Lung (tissue), 12 donors: Measurements from ENCODE around the gene ZBTB49. TPM values are rescaled to one million over a fixed set of nuclear protein-coding genes. Genes with fewer than 3 reads are reported as not detected.
"Not testable (repeated sequence)": the region's sequence is repeated elsewhere in the genome, so short reads cannot be mapped to it uniquely, and the experiment has no call there.

Source experiments
- ATAC-seq: fragments of 200-7000 bp; cut with Tn5 transposase; one replicate; pipeline ENCODE4 v1.9.1; 2020; ENCODE audit warnings: moderate number of reproducible peaks; ENCODE audit not compliant: insufficient read depth, low FRiP score
- DNase-seq, 3 donors: peaks; one replicate each; pipeline ENCODE4 v3.0.0-alpha.2; 2013 to 2017
- H3K27ac ChIP-seq, 2 donors: one replicate each; pipeline ENCODE4 v1.5.1; 2013; ENCODE audit warnings: mild to moderate bottlenecking in 2 of 2, moderate library complexity in 2 of 2, control low read depth in 1 of 2, inconsistent platforms in 1 of 2, low read depth in 1 of 2, low read length in 1 of 2
- H3K27me3 ChIP-seq, 3 donors: one replicate each; pipeline ENCODE4 v1.5.1; 2013; ENCODE audit warnings: low read length in 2 of 3; ENCODE audit not compliant: control insufficient read depth in 3 of 3, insufficient read depth in 3 of 3
- H3K36me3 ChIP-seq, 4 donors: one replicate each; pipeline ENCODE4 v1.5.1; 2013; ENCODE audit warnings: low read length in 4 of 4, mild to moderate bottlenecking in 1 of 4, moderate library complexity in 1 of 4; ENCODE audit not compliant: control insufficient read depth in 4 of 4, insufficient read depth in 4 of 4
- H3K4me1 ChIP-seq, 5 donors: one replicate each; pipeline ENCODE4 v1.5.1; 2013; ENCODE audit warnings: low read length in 5 of 5, mild to moderate bottlenecking in 2 of 5, moderate library complexity in 1 of 5; ENCODE audit not compliant: control insufficient read depth in 5 of 5, insufficient read depth in 5 of 5
- H3K4me3 ChIP-seq: one replicate; pipeline ENCODE4 v1.5.1; 2013; ENCODE audit warnings: mild to moderate bottlenecking, control low read depth, moderate library complexity
- H3K9ac ChIP-seq, 2 donors: one replicate each; pipeline ENCODE4 v1.5.1; 2013; ENCODE audit warnings: low read length in 2 of 2, control low read depth in 1 of 2; ENCODE audit not compliant: insufficient read depth in 1 of 2
- H3K9me3 ChIP-seq, 4 donors: one replicate each; pipeline ENCODE4 v1.5.1; 2013; ENCODE audit warnings: low read length in 3 of 4, mild to moderate bottlenecking in 1 of 4, moderate library complexity in 1 of 4; ENCODE audit not compliant: control insufficient read depth in 4 of 4, insufficient read depth in 3 of 4
- WGBS, 2 donors: extraction: QIAGEN DNeasy Blood & Tissue Kit; methylation state at CpG; one replicate each; pipeline ENCODE4 v1.1.7; 2013; 5-methylcytosine and 5-hydroxymethylcytosine counted together
- polyA plus RNA-seq, 2 donors: library from polyadenylated mRNA; stranded (reverse); fragments of 200-250 nt; gene quantifications; one replicate each; pipeline ENCODE4 v1.2.1, GENCODE V29; 2013
- total RNA-seq, 2 donors: library from RNA; depleted of rRNA in 1 of 2; stranded (reverse); fragments of >200 nt in 1 of 2; gene quantifications; one replicate each; pipeline ENCODE4 v1.2.1, GENCODE V29; 2014 to 2021
- TF ChIP-seq, protein P1 (sequence below): IDR thresholded peaks from 2 replicates; pipeline ENCODE4 v1.5.1; 2012; ENCODE audit warnings: mild to moderate bottlenecking; ENCODE audit errors: control extremely low read depth, extremely low read depth
- donor health status: control.
- donor health status: control.
- donor health status: Bipolar disorder and iron deficiency.
- donor health status: healthy.
- donor health status: DM: yes; HTN: yes; CAD: no.

The ZBTB49 gene
- total and polyA plus RNA-seq, 4 donors: 1.8 to 9.0 (median 4.1) TPM

DNA sequence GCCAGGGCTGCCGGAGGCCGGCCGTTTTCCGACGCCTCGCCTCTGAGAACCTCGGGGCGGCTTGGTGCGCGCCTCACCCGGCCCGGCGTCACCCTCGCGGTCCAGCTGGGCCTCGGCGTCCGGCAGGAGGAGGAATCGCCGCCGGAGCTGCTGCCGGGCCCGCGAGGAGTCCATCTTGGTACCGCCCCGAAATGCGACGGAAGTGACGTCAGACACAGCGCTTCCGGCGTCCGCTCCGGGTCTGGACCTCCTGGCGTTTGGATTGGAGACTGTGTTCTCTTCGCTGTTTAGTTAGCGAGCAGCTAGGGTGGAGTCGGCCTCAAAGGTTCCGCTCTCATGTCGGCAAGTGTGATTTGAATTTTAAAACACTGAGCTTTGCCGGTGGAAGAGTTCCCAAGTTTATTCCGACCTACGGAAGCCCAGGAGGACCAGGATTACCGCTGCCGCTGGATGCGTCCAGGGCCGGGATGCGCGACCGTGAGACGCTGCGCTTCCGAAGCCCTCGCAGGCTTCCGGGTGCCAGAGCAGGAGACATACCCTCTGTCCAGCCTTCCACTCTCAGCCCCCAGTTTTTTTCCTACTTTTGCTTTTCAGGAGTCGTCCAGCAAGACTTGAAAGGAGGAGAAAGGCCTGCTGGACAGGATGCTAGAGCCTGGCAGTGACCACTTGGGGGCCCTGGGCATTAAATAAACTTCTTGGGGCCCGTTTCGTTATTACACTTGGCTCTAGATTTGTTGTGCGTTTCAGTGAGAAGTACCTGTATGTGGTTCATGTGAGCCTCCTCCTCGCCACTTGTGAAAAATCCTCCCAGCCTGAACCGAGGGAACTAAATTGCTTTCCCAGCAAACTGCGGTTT is 41.8 kb upstream of the ZBTB49 start, which contains the start of gene TMEM128:
Gene TMEM128 (minus strand): TSS at position 195 of the 856 bp plus-strand sequence. CDS start 21 bp downstream, at position 174.
- Histone ChIP-seq H3K4me1 (peaks cover 4 to 15% (median 6%) of the 10 kb centered on the region in 5 donors), H3K36me3 (peaks cover 12 to 19% (median 15%) of the 10 kb centered on the region in 4 donors), H3K4me3 (peak within 1 kb of the TSS; percentile 93), H3K9me3 (no peaks in the 10 kb centered on the region), H3K9ac (peak within 1 kb of the TSS; percentile 85), H3K27me3 (no peaks in the 10 kb centered on the region), H3K27ac (peak within 1 kb of the TSS; percentile 97 to 99)
- 1% methylated on average over 62 of the region's 62 CpGs for WGBS, 2 donors
- TF ChIP-seq, protein P1, sequence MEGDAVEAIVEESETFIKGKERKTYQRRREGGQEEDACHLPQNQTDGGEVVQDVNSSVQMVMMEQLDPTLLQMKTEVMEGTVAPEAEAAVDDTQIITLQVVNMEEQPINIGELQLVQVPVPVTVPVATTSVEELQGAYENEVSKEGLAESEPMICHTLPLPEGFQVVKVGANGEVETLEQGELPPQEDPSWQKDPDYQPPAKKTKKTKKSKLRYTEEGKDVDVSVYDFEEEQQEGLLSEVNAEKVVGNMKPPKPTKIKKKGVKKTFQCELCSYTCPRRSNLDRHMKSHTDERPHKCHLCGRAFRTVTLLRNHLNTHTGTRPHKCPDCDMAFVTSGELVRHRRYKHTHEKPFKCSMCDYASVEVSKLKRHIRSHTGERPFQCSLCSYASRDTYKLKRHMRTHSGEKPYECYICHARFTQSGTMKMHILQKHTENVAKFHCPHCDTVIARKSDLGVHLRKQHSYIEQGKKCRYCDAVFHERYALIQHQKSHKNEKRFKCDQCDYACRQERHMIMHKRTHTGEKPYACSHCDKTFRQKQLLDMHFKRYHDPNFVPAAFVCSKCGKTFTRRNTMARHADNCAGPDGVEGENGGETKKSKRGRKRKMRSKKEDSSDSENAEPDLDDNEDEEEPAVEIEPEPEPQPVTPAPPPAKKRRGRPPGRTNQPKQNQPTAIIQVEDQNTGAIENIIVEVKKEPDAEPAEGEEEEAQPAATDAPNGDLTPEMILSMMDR: no peak
- DNase-seq (peak; percentile 95 to 98 (median 97)), ATAC-seq (peak; percentile 95)

- Histone ChIP-seq H3K9ac (peak overlapping the region; percentile 74 to 85), H3K27ac (peak overlapping the region; percentile 97 to 99), H3K36me3 (peaks cover 7 to 15% (median 12%) of the 10 kb centered on the region in 4 donors), H3K4me1 (peaks cover 4 to 15% (median 6%) of the 10 kb centered on the region in 5 donors), H3K9me3 (no peaks in the 10 kb centered on the region), H3K27me3 (no peaks in the 10 kb centered on the region), H3K4me3 (peak overlapping the region; percentile 93)
- WGBS, 2 donors: 25 to 33% methylated on average over 10 of the region's 10 CpGs
- no peak for DNase-seq
- ATAC-seq: no peak
- TF ChIP-seq, protein P1: no peak
These were observed 41.2 kb upstream of the ZBTB49 start for GRCh38 chr4:4248885-4249203.

DNA sequence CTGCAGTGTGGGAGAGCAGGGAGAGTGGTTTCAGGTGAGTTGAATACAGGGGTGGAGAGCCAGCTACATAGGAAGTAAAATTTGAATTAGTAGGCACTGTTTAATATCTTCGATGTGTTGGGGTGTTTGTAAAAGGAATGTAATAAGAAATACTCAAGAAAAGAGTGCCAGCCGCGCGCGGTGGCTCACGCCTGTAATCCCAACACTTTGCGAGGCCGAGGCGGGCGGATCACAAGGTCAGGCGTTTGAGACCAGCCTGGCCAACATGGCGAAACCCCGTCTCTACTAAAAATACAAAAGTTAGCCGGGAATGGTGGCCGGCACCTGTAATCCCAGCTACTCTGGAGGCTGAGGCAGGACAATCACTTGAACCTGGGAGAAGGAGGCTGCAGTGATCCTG is 40.7 kb upstream of the ZBTB49 start:
- H3K9ac ChIP-seq: not testable (repeated sequence)
- 94 to 97% methylated on average over 14 to 15 of the region's 15 CpGs for WGBS, 2 donors

DNA sequence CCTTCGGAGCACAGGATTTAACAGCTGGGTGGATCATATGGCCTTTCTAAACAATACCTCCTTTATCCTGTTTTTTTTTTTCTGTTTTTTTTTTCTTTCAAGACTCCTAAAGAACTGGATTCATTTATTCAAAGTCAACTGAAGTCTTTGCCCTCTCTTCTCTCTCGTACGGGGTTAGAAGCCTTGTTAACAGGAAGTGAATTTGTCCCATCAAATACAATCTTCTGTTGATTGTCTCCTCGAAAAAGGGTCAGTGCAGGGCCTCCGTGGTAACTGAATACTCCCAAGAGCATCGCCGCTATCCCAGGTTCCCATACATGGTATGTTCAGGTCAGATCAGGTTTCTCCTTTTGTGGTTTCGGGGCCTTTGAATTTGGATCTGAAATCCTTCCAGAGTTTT is 40.2 kb upstream of the ZBTB49 start:
- DNase-seq (no peak), ATAC-seq (no peak)
- peaks cover 0 to 10% (median 6%) of the 10 kb centered on the region in 4 donors for H3K36me3 ChIP-seq
- peaks cover 4 to 15% (median 6%) of the 10 kb centered on the region in 5 donors for H3K4me1 ChIP-seq
- H3K9ac ChIP-seq: no peak overlapping the region
- H3K9me3 ChIP-seq: no peaks in the 10 kb centered on the region
- TF ChIP-seq, protein P1: no peak
- WGBS, 2 donors: 82 to 90% methylated on average over 8 of the region's 8 CpGs
- H3K4me3 ChIP-seq: no peak overlapping the region
- no peak overlapping the region for H3K27ac ChIP-seq
- no peaks in the 10 kb centered on the region for H3K27me3 ChIP-seq

More for the DNA sequence above, 40.7 kb upstream of the ZBTB49 start:
- DNase-seq, H3K27ac ChIP-seq, H3K27me3 ChIP-seq, H3K9me3 ChIP-seq, H3K4me3 ChIP-seq, ATAC-seq: not testable (repeated sequence)
- peaks cover 4 to 15% (median 6%) of the 10 kb centered on the region in 5 donors for H3K4me1 ChIP-seq
- H3K36me3 ChIP-seq: peaks cover 3 to 12% (median 8%) of the 10 kb centered on the region in 4 donors
